Upper lobe of left lung (tissue), 4 donors: ENCODE data around the gene KIF18B.

Experiments used
- EP300 ChIP-seq, 4 donors: sonication (generic); formaldehyde crosslinking; IDR thresholded peaks; one replicate each; pipeline ENCODE4 v1.5.1; 2017; ENCODE audit warnings: antibody characterized with exemption in 4 of 4, control low read depth in 2 of 4
- TF ChIP-seq, protein P1 (sequence below), 6 experiments: fragments of 450-650 bp in 4 of 6; fragments of 200-600 bp in 2 of 6; sonication (generic) in 2 of 6; IDR thresholded peaks; one replicate each; pipeline ENCODE4 v1.5.1; 2016 to 2019; ENCODE audit warnings: antibody characterized with exemption in 6 of 6

- TF ChIP-seq EP300 (IDR thresholded peaks at IDR 0.05): no peak
- TF ChIP-seq, protein P1, sequence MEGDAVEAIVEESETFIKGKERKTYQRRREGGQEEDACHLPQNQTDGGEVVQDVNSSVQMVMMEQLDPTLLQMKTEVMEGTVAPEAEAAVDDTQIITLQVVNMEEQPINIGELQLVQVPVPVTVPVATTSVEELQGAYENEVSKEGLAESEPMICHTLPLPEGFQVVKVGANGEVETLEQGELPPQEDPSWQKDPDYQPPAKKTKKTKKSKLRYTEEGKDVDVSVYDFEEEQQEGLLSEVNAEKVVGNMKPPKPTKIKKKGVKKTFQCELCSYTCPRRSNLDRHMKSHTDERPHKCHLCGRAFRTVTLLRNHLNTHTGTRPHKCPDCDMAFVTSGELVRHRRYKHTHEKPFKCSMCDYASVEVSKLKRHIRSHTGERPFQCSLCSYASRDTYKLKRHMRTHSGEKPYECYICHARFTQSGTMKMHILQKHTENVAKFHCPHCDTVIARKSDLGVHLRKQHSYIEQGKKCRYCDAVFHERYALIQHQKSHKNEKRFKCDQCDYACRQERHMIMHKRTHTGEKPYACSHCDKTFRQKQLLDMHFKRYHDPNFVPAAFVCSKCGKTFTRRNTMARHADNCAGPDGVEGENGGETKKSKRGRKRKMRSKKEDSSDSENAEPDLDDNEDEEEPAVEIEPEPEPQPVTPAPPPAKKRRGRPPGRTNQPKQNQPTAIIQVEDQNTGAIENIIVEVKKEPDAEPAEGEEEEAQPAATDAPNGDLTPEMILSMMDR (IDR thresholded peaks at IDR 0.05): no peak
These were observed 14.8 kb downstream of the KIF18B start for GRCh38 chr17:44932787-44933097.
